ENCODE results near the gene IGSF8. TPM values are rescaled to one million over a fixed set of nuclear protein-coding genes. Genes with fewer than 3 reads are reported as not detected.
A peak's percentile ranks its signal among the peaks of the same experiment; 100 is the strongest.

The IGSF8 gene
- polyA plus RNA-seq, 1 of the 3 experiments (the other 2 are of a cell fraction), result 67.9 TPM

- Histone ChIP-seq H3K9me2 (no peaks in the 10 kb centered on the region), H3K36me3 (replicated peaks in 1 of 2; ENCODE audit: control insufficient read depth in 1 of 2, insufficient read depth in 2 of 2, low read length in 1 of 2) (no peaks in the 10 kb centered on the region), H3F3A (replicated peaks; ENCODE audit: insufficient read depth) (peaks cover 11% of the 10 kb centered on the region), H3K79me2 (ENCODE audit: insufficient read depth) (no peaks in the 10 kb centered on the region), H3K27me3 (ENCODE audit: insufficient read depth) (no peaks in the 10 kb centered on the region), H4K20me1 (ENCODE audit: insufficient read depth) (no peaks in the 10 kb centered on the region), H3K27ac (ENCODE audit: low read depth in 2 of 2, low read length in 1 of 2) (peak overlapping the region; percentile 35 to 55; a peak in 3 of 4 replicates), H3K4me3 (ENCODE audit: low read depth in 2 of 2, low read length in 1 of 2) (peak overlapping the region; percentile 36 to 44; a peak in 3 of 4 replicates), H3K4me2 (peak overlapping the region; percentile 74), H2AFZ (ENCODE audit: low read depth) (peak overlapping the region; percentile 87), H3K9ac (peak overlapping the region; percentile 27; the same call in 1 of the 2 replicates), H3K4me1 (ENCODE audit: control insufficient read depth in 1 of 2, insufficient read depth in 2 of 2, low read depth in 1 of 2, low read length in 1 of 2) (peaks cover 7 to 28% of the 10 kb centered on the region in 2 experiments; a peak in 1 of 4 replicates), H3K9me3 (no peaks in the 10 kb centered on the region)
- no peak for TF ChIP-seq IRF3 (IDR thresholded peaks at IDR 0.05; ENCODE audit: low read depth, low read length)
- TF ChIP-seq SIN3A (IDR thresholded peaks at IDR 0.05; ENCODE audit: borderline replicate concordance, low read depth, low read length), result no peak
- no peak for TF ChIP-seq YY1 (IDR thresholded peaks at IDR 0.05; ENCODE audit: low read depth)
- no peak for TF ChIP-seq PBX3 (IDR thresholded peaks at IDR 0.05)
- TF ChIP-seq FOXJ3 (CRISPR knock-in tag; IDR thresholded peaks at IDR 0.05), result no peak
- no peak for TF ChIP-seq CHD2 (IDR thresholded peaks at IDR 0.05; ENCODE audit: low read length, partially characterized antibody)
- CTCF ChIA-PET, result interaction anchor here (1.3 to 8.4 kb wide), 11 partner anchors 10 to 277 kb away, joined by 3 to 132 read pairs (median 10); partner anchors contain the start of gene KCNJ9
- POLR2A ChIA-PET, result interaction anchor here (1.1 to 1.7 kb wide), 2 partner anchors 13 to 29 kb away, joined by 3 to 5 read pairs; partner anchors contain the start of gene KCNJ10
- WGBS (ENCODE audit: low lambda C conversion rate), result 13% methylated on average over 24 of the region's 40 CpGs
- peak; percentile 98 for DNase-seq
Observed at GRCh38 chr1:160098852-160099561, 588 bp upstream of the IGSF8 start.

GRCh38 chr1:160097151-160097910 is 1.1 kb downstream of the IGSF8 start:
- Histone ChIP-seq H4K20me1 (ENCODE audit: insufficient read depth) (no peaks in the 10 kb centered on the region), H3K4me1 (ENCODE audit: control insufficient read depth in 1 of 2, insufficient read depth in 2 of 2, low read depth in 1 of 2, low read length in 1 of 2) (peaks cover 7 to 28% of the 10 kb centered on the region in 2 experiments; a peak in 1 of 4 replicates), H3K27me3 (ENCODE audit: insufficient read depth) (no peaks in the 10 kb centered on the region), H3K9me2 (no peaks in the 10 kb centered on the region), H2AFZ (ENCODE audit: low read depth) (peak overlapping the region; percentile 78; the same call in 1 of the 2 replicates), H3K27ac (ENCODE audit: low read depth in 2 of 2, low read length in 1 of 2) (no peak overlapping the region), H3K36me3 (replicated peaks in 1 of 2; ENCODE audit: control insufficient read depth in 1 of 2, insufficient read depth in 2 of 2, low read length in 1 of 2) (peaks cover 0 to 6% of the 10 kb centered on the region in 2 experiments), H3K4me2 (peak overlapping the region; percentile 93), H3F3A (replicated peaks; ENCODE audit: insufficient read depth) (peaks cover 11% of the 10 kb centered on the region), H3K9ac (peak overlapping the region; percentile 83), H3K4me3 (ENCODE audit: low read depth in 2 of 2, low read length in 1 of 2) (peak overlapping the region; percentile 81 to 87), H3K9me3 (no peaks in the 10 kb centered on the region), H3K79me2 (ENCODE audit: insufficient read depth) (no peaks in the 10 kb centered on the region)
- no peak for DNase-seq
- ChIA-PET CTCF (interaction anchor here (1.3 to 8.4 kb wide), 13 partner anchors 12 to 279 kb away, joined by 3 to 132 read pairs (median 8); partner anchors contain the start of genes IGSF9 and KCNJ9), POLR2A (interaction anchor here (1.3 to 1.7 kb wide), 2 partner anchors 12 to 165 kb away, joined by 3 to 5 read pairs; partner anchors contain the start of gene DCAF8)
- 95% methylated on average over 4 of the region's 5 CpGs for WGBS (ENCODE audit: low lambda C conversion rate)
- TF ChIP-seq RFX5 (IDR thresholded peaks at IDR 0.05; ENCODE audit: low read length) (no peak), SIN3A (IDR thresholded peaks at IDR 0.05; ENCODE audit: borderline replicate concordance, low read depth, low read length) (no peak), YY1 (IDR thresholded peaks at IDR 0.05; ENCODE audit: low read depth) (no peak), ELF1 (IDR thresholded peaks at IDR 0.05) (no peak), SMC3 (IDR thresholded peaks at IDR 0.05; ENCODE audit: low read depth, low read length) (no peak), FOXM1 (IDR thresholded peaks at IDR 0.05; ENCODE audit: low read depth) (no peak), RCOR1 (IDR thresholded peaks at IDR 0.05; ENCODE audit: low read length) (no peak), MAX (IDR thresholded peaks at IDR 0.05; ENCODE audit: low read depth) (no peak), FOXJ3 (CRISPR knock-in tag; IDR thresholded peaks at IDR 0.05) (no peak), IRF3 (IDR thresholded peaks at IDR 0.05; ENCODE audit: low read depth, low read length) (no peak), NFIC (IDR thresholded peaks at IDR 0.05; ENCODE audit: borderline replicate concordance) (no peak), EZH2phosphoT487 (IDR thresholded peaks at IDR 0.05; ENCODE audit: borderline replicate concordance, low read depth) (no peak), PBX3 (IDR thresholded peaks at IDR 0.05) (no peak), ZBTB33 (IDR thresholded peaks at IDR 0.05; ENCODE audit: borderline replicate concordance, low read depth) (no peak), RXRA (IDR thresholded peaks at IDR 0.05; ENCODE audit: borderline replicate concordance, low read depth) (no peak)

All from SK-N-SH (cell line).